HFF-Myc (cell line): ENCODE measurements around the gene CPNE4.
"Not testable (repeated sequence)": the region's sequence is repeated elsewhere in the genome, so short reads cannot be mapped to it uniquely, and the experiment has no call there.

Experiments used
- DNase-seq: peaks from one replicate; pipeline ENCODE4 v3.0.0-alpha.2; 2011; ENCODE audit warnings: low read depth; ENCODE audit errors: extremely low read depth
- H3K4me3 ChIP-seq: replicated peaks from 2 replicates; pipeline ENCODE4 v1.5.1; 2011; ENCODE audit warnings: low read depth, mild to moderate bottlenecking, control low read depth, low read length
- TF ChIP-seq, protein P1 (sequence below): IDR thresholded peaks from 2 replicates; pipeline ENCODE4 v1.5.1; 2012; ENCODE audit warnings: mild to moderate bottlenecking, low read depth, low read length, control low read depth; ENCODE audit errors: missing control alignments

The CPNE4 gene

DNA sequence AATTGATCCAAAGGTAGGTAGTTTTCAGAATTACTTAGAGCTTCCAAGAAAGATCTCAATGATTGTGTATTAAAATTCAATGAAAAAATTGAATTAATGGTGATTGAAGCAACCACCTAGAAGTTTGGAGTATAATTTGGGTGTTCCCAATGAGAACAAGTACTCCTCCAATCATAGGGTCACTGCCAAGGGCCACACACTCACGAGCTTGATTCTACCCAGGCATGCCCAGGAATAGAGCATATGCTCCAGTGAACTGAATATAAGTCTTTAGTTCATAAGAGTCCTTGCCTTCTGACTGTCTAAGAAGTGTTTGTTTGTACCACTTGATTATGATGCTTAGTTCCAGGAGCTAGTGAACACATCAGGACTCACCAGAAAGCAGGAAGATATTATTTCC lies 133.9 kb downstream of the CPNE4 start:
- H3K4me3 ChIP-seq: no peak overlapping the region
- no peak for DNase-seq
- TF ChIP-seq, protein P1, sequence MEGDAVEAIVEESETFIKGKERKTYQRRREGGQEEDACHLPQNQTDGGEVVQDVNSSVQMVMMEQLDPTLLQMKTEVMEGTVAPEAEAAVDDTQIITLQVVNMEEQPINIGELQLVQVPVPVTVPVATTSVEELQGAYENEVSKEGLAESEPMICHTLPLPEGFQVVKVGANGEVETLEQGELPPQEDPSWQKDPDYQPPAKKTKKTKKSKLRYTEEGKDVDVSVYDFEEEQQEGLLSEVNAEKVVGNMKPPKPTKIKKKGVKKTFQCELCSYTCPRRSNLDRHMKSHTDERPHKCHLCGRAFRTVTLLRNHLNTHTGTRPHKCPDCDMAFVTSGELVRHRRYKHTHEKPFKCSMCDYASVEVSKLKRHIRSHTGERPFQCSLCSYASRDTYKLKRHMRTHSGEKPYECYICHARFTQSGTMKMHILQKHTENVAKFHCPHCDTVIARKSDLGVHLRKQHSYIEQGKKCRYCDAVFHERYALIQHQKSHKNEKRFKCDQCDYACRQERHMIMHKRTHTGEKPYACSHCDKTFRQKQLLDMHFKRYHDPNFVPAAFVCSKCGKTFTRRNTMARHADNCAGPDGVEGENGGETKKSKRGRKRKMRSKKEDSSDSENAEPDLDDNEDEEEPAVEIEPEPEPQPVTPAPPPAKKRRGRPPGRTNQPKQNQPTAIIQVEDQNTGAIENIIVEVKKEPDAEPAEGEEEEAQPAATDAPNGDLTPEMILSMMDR: no peak

DNA sequence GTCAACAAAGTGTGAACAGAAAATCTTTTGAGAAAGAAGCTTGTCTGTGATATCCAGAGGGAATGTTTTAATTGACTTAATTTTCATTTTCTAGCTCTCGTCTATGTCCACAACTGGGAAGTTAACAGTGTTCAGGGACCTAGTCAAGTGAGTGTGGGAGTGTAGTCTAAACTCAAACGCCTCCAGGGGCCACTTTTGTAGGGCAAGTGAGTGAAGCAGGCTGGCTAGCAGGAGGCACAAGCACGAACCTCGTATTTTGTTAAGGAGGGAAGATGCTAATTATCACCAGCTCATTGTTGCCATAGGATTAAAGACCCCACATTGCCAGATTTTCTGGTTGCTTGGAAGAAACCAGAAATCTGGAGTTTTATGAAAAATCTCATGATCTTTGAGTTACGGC lies 135.8 kb downstream of the CPNE4 start:
- H3K4me3 ChIP-seq: no peak overlapping the region
- DNase-seq: no peak
- TF ChIP-seq, protein P1: no peak

GRCh38 chr3:131898346-131898745 lies 136.5 kb downstream of the CPNE4 start:
- no peak overlapping the region for H3K4me3 ChIP-seq
- no peak for DNase-seq
- TF ChIP-seq, protein P1: no peak

- DNase-seq: no peak
- TF ChIP-seq, protein P1: no peak
- no peak overlapping the region for H3K4me3 ChIP-seq
These were observed 138.5 kb downstream of the CPNE4 start for GRCh38 chr3:131896285-131896684.

GRCh38 chr3:131895766-131896165 lies 139.0 kb downstream of the CPNE4 start:
- no peak overlapping the region for H3K4me3 ChIP-seq
- no peak for DNase-seq
- TF ChIP-seq, protein P1: no peak

DNA sequence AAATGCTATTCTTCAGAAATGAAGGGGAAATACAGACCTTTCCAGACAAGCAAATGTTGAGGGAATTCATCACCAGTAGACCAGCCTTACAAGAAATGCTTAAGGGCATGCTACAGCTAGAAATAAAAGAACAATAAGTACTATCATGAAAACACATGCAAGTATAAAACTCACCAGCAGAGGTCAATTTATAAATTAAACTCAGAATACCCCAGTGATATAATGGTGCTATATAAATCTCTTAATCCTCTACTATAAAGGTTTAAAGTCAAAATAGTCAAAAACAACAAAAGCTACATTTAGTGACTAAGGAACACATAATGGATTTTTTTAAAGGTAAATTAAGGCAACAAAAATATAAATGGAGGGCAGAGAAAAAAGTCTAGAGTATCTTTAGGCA lies 142.5 kb downstream of the CPNE4 start:
- DNase-seq: no peak
- no peak overlapping the region for H3K4me3 ChIP-seq
- TF ChIP-seq, protein P1: no peak

DNA sequence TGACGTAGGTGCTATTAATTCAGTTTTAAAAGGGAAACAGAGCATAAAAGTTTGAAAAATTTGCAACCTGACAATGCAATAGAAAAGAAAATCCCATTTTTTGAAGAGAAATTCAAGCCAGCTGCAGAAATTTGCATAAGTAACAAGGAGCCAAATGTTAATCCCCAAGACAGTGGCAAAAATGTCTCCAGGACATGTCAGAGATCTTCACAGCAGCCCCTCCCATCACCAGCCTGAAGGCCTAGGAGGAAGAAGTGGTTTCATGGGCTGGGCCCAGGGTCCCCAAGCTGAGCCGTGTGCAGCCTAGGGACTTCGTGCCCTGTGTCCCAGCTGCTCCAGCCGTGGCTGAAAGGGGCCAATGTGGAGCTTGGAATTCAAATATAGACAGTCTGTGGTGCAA lies 148.9 kb downstream of the CPNE4 start:
- DNase-seq, H3K4me3 ChIP-seq: not testable (repeated sequence)
